LoVo (cell line): ENCODE data around the gene POFUT2.
"Not testable (repeated sequence)": the region's sequence is repeated elsewhere in the genome, so short reads cannot be mapped to it uniquely, and the experiment has no call there.

Experiments used
- DNase-seq: peaks from one replicate; pipeline ENCODE4 v3.0.0-alpha.2; 2016; ENCODE audit warnings: low spot score

Gene POFUT2

GRCh38 chr21:45326169-45326851 is 38.6 kb upstream of the POFUT2 start:
- DNase-seq: no peak

GRCh38 chr21:45325206-45326168 is 37.8 kb upstream of the POFUT2 start:
- DNase-seq: no peak

GRCh38 chr21:45324489-45325205 is 37.0 kb upstream of the POFUT2 start:
- DNase-seq: no peak

- no peak for DNase-seq
Observed at GRCh38 chr21:45323487-45324311, 36.0 kb upstream of the POFUT2 start.

- no peak for DNase-seq
Observed at GRCh38 chr21:45322960-45323461, 35.3 kb upstream of the POFUT2 start.

- DNase-seq: no peak
Observed at GRCh38 chr21:45322231-45322959, 34.7 kb upstream of the POFUT2 start.

- DNase-seq: no peak
Observed at GRCh38 chr21:45320261-45321025, 32.7 kb upstream of the POFUT2 start.

GRCh38 chr21:45319461-45320211 is 31.9 kb upstream of the POFUT2 start:
- DNase-seq: no peak

- peak; percentile 26 for DNase-seq
Observed at GRCh38 chr21:45318556-45319404, 31.1 kb upstream of the POFUT2 start.

- no peak for DNase-seq
Observed at GRCh38 chr21:45318146-45318555, 30.5 kb upstream of the POFUT2 start.

GRCh38 chr21:45317398-45318145 is 29.9 kb upstream of the POFUT2 start:
- no peak for DNase-seq

- no peak for DNase-seq
Observed at GRCh38 chr21:45316871-45317397, 29.2 kb upstream of the POFUT2 start.

GRCh38 chr21:45315676-45316470 is 28.2 kb upstream of the POFUT2 start:
- DNase-seq: not testable (repeated sequence)

- DNase-seq: no peak
Observed at GRCh38 chr21:45313682-45314081, 26.0 kb upstream of the POFUT2 start.

GRCh38 chr21:45313015-45313414 is 25.3 kb upstream of the POFUT2 start:
- DNase-seq: no peak

GRCh38 chr21:45312296-45312695 is 24.6 kb upstream of the POFUT2 start:
- no peak for DNase-seq
